ENCODE data around the gene FDPS. TPM values are rescaled to one million over a fixed set of nuclear protein-coding genes. Genes with fewer than 3 reads are reported as not detected.

Gene FDPS
- total and polyA plus RNA-seq, 2 donors (not counting 3 experiments of a cell fraction or from before 2014, with no cell fraction given): 630 to 646 TPM

- ChIA-PET POLR2A (no interaction called here), CTCF (no interaction called here)
- no peaks in the 10 kb centered on the region for H3K9me3 ChIP-seq (replicated peaks; ENCODE audit: control insufficient read depth, insufficient read depth, low read length)
- no peaks in the 10 kb centered on the region for H3K4me1 ChIP-seq (ENCODE audit: control insufficient read depth, extremely low read depth, insufficient read depth, low read length)
- no peak for DNase-seq (ENCODE audit: low read depth, low spot score)
- no peaks in the 10 kb centered on the region for H3K36me3 ChIP-seq (ENCODE audit: control insufficient read depth in 2 of 2, extremely low read depth in 1 of 2, insufficient read depth in 2 of 2, low read length in 2 of 2)
- H3K4me2 ChIP-seq (ENCODE audit: insufficient read depth, low read length): no peak overlapping the region
- no peak for FAIRE-seq
- H4K20me1 ChIP-seq (replicated peaks; ENCODE audit: control insufficient read depth, extremely low read depth, insufficient read depth, low read length): no peaks in the 10 kb centered on the region
- H3K27ac ChIP-seq (ENCODE audit: insufficient read depth, low read depth, low read length): no peak overlapping the region
- intact Hi-C loops (cut with micrococcal nuclease): no loop called here
- no peaks in the 10 kb centered on the region for H3K9me1 ChIP-seq (replicated peaks; ENCODE audit: control insufficient read depth, extremely low read depth, insufficient read depth, low read length)
- no peak for TF ChIP-seq EZH2 (IDR thresholded peaks at IDR 0.05; ENCODE audit: borderline replicate concordance, low read depth, low read length, severe bottlenecking)
- no peak for TF ChIP-seq MYC (IDR thresholded peaks at IDR 0.05; ENCODE audit: low read depth, low read length)
- TF ChIP-seq FOS (IDR thresholded peaks at IDR 0.05; ENCODE audit: borderline replicate concordance, insufficient read depth, low read length): no peak
- TF ChIP-seq, protein P1, sequence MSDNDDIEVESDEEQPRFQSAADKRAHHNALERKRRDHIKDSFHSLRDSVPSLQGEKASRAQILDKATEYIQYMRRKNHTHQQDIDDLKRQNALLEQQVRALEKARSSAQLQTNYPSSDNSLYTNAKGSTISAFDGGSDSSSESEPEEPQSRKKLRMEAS (IDR thresholded peaks at IDR 0.05; ENCODE audit: insufficient read depth, insufficient read length): no peak
- no peak for TF ChIP-seq GATA2 (IDR thresholded peaks at IDR 0.05; ENCODE audit: insufficient read depth, insufficient read length, low read depth, low read length)
- TF ChIP-seq, protein P2, sequence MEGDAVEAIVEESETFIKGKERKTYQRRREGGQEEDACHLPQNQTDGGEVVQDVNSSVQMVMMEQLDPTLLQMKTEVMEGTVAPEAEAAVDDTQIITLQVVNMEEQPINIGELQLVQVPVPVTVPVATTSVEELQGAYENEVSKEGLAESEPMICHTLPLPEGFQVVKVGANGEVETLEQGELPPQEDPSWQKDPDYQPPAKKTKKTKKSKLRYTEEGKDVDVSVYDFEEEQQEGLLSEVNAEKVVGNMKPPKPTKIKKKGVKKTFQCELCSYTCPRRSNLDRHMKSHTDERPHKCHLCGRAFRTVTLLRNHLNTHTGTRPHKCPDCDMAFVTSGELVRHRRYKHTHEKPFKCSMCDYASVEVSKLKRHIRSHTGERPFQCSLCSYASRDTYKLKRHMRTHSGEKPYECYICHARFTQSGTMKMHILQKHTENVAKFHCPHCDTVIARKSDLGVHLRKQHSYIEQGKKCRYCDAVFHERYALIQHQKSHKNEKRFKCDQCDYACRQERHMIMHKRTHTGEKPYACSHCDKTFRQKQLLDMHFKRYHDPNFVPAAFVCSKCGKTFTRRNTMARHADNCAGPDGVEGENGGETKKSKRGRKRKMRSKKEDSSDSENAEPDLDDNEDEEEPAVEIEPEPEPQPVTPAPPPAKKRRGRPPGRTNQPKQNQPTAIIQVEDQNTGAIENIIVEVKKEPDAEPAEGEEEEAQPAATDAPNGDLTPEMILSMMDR (IDR thresholded peaks at IDR 0.05; ENCODE audit: extremely low read depth in 1 of 2, insufficient read depth in 1 of 2, low read depth in 1 of 2, low read length in 2 of 2): no peak
- TF ChIP-seq JUN (IDR thresholded peaks at IDR 0.05; ENCODE audit: borderline replicate concordance, insufficient read depth, insufficient read length, low read depth): no peak
- TF ChIP-seq POLR2AphosphoS5 (IDR thresholded peaks at IDR 0.05; ENCODE audit: insufficient read depth, low read depth, low read length): no peak
- no peak for TF ChIP-seq POLR2A (IDR thresholded peaks at IDR 0.05; ENCODE audit: low read depth, low read length)
- no peak overlapping the region for H3K4me3 ChIP-seq (replicated peaks in 1 of 3; ENCODE audit: insufficient read depth in 1 of 3, low read depth in 1 of 3, low read length in 3 of 3)
- no peaks in the 10 kb centered on the region for H3K27me3 ChIP-seq (ENCODE audit: control insufficient read depth in 2 of 2, insufficient read depth in 2 of 2, low read length in 2 of 2)
- no peak overlapping the region for H2AFZ ChIP-seq (ENCODE audit: low read depth, low read length)
- H3K79me2 ChIP-seq (ENCODE audit: control insufficient read depth, insufficient read depth, low read length): no peaks in the 10 kb centered on the region
- no peak overlapping the region for H3K9ac ChIP-seq (replicated peaks; ENCODE audit: extremely low read depth, insufficient read depth, low read length)
- dilution Hi-C loops (cut with MboI; ENCODE audit: extremely low pct_ligation_motif_present, low sequenced_read_pairs): no loop called here
- BruUV-seq (replicated peaks): no TSS peak
Observed at GRCh38 chr1:155284476-155284875, 24.2 kb upstream of the FDPS start.

All from endothelial cell of umbilical vein (primary cell).